ENCODE data around the gene UBE2G2.
"Not testable (repeated sequence)": the region's sequence is repeated elsewhere in the genome, so short reads cannot be mapped to it uniquely, and the experiment has no call there.

UBE2G2 gene

DNA sequence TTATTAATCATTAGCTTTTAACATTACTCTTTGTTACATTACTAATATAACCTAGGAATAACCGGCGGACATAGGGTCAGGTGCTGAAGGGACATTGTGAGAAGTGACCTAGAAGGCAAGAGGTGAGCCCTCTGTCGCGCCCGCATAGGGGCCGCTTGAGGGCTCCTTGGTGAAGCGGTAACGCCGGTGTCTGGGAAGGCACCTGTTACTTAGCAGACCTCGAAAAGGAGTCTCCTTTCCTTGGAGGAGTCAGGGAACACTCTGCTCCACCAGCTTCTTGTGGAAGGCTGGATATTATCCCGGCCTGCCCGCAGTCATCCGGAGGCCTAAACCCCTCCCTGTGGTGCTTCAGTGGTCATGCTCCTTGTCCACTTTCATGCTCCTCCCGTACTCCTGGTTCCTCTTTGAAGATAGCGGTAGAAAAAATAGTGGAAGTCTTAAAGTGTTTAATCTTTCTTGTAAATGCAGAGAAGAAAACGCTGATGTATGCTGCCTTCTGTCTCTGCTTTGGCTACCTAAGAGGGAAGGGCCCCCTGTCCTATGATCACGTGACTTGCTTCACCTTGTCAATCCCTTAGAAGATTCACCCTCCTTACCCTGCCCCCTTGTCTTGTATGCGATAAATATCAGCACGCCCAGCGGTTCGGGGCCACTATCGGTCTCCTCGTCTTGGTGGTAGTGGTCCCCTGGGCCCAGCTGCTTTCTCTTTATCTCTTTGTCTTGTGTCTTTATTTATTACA, 31.1 kb upstream of the UBE2G2 start:
- not testable (repeated sequence) for H3K4me3 ChIP-seq (ENCODE audit: low read depth in 1 of 2, low read length in 2 of 2); H4K20me1 ChIP-seq (ENCODE audit: insufficient read depth, low read length); H3K4me2 ChIP-seq (ENCODE audit: insufficient read depth, low read length); H2AFZ ChIP-seq (ENCODE audit: low read depth, low read length); H3K27me3 ChIP-seq (ENCODE audit: insufficient read depth, low read length, poor library complexity); H3K27ac ChIP-seq (ENCODE audit: low read length); DNase-seq; ATAC-seq (ENCODE audit: insufficient read depth, low read depth); H3K4me1 ChIP-seq (ENCODE audit: insufficient read depth, low read length); H3K36me3 ChIP-seq (ENCODE audit: insufficient read depth, low read length); H3K79me2 ChIP-seq (ENCODE audit: insufficient read depth, low read length); H3K9ac ChIP-seq (ENCODE audit: low read depth, low read length); H3K9me3 ChIP-seq (ENCODE audit: insufficient read depth, low read length, severe bottlenecking)

DNA sequence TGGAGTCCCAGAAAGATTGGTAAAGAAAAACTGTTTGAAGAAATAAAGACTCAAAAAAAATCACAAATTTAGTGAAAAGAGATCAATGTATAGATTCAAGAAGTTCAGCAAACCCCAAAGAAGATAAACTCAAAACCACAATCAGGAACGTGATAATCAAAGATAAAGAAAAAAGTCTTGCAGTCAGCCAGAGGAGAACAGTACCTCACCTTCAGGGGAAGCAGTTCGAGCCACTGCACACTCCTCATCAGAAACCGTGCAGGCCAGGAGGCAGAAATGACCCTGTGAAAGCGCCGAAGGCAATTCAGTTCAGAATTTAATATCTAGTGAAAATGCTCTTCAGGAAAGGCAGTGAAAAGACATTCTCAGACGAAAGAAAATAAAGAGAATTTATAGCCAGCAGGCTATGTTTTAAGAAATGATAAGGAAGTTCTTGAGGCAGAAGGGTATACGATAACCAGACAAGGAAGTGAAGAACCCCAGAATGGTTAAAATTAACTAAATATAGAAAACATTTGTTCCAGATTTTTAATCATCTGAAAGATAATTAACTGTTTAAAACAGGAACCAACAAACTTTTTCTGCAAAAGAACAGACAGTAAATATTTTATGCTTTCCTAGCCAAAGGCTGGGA, 29.7 kb upstream of the UBE2G2 start:
- Histone ChIP-seq H2AFZ (ENCODE audit: low read depth, low read length) (no peak overlapping the region), H3K4me2 (ENCODE audit: insufficient read depth, low read length) (no peak overlapping the region), H3K9me3 (ENCODE audit: insufficient read depth, low read length, severe bottlenecking) (peaks cover 13% of the 10 kb centered on the region), H3K27me3 (ENCODE audit: insufficient read depth, low read length, poor library complexity) (no peaks in the 10 kb centered on the region), H4K20me1 (ENCODE audit: insufficient read depth, low read length) (no peaks in the 10 kb centered on the region), H3K9ac (ENCODE audit: low read depth, low read length) (no peak overlapping the region), H3K4me1 (ENCODE audit: insufficient read depth, low read length) (no peaks in the 10 kb centered on the region), H3K27ac (ENCODE audit: low read length) (no peak overlapping the region), H3K36me3 (ENCODE audit: insufficient read depth, low read length) (no peaks in the 10 kb centered on the region), H3K79me2 (ENCODE audit: insufficient read depth, low read length) (no peaks in the 10 kb centered on the region), H3K4me3 (ENCODE audit: low read depth in 1 of 2, low read length in 2 of 2) (no peak overlapping the region)
- DNase-seq (no peak), ATAC-seq (ENCODE audit: insufficient read depth, low read depth) (no peak)
- TF ChIP-seq, protein P1, sequence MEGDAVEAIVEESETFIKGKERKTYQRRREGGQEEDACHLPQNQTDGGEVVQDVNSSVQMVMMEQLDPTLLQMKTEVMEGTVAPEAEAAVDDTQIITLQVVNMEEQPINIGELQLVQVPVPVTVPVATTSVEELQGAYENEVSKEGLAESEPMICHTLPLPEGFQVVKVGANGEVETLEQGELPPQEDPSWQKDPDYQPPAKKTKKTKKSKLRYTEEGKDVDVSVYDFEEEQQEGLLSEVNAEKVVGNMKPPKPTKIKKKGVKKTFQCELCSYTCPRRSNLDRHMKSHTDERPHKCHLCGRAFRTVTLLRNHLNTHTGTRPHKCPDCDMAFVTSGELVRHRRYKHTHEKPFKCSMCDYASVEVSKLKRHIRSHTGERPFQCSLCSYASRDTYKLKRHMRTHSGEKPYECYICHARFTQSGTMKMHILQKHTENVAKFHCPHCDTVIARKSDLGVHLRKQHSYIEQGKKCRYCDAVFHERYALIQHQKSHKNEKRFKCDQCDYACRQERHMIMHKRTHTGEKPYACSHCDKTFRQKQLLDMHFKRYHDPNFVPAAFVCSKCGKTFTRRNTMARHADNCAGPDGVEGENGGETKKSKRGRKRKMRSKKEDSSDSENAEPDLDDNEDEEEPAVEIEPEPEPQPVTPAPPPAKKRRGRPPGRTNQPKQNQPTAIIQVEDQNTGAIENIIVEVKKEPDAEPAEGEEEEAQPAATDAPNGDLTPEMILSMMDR (IDR thresholded peaks at IDR 0.05; ENCODE audit: borderline replicate concordance, extremely low read depth, low read length, poor library complexity, severe bottlenecking) = no peak
- no peak for TF ChIP-seq EZH2 (IDR thresholded peaks at IDR 0.05; ENCODE audit: borderline replicate concordance, low read depth, low read length, severe bottlenecking)

DNA sequence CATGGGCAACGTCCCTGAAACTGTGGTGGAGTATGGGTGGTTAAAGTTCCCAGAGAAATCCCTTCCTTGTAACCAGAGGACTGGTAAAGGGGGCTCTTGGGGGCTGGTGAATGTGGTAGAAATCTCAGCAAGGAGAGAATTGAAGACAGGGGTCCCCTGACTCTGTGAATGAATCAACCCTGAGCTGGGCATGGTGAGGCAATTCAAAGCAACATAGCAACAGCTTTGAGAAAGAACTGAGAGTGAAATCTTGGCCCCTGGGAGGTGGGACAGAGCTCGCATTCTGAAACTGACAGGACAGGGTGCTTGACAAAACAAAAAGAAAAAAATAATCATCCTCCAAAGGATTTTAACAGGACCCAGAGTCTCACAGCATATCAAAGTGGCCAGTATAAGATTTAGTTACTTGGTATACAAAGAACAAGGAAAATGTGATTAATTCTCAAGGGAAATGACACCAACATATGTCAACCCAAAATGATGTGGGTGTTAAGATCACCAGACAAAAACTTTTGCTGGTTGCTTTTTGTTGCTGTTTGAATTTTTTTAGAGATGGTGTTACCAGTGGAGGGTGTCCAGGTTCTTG, 28.0 kb upstream of the UBE2G2 start:
- TF ChIP-seq, protein P1 (IDR thresholded peaks at IDR 0.05; ENCODE audit: borderline replicate concordance, extremely low read depth, low read length, poor library complexity, severe bottlenecking) = no peak
- no peak for TF ChIP-seq EZH2 (IDR thresholded peaks at IDR 0.05; ENCODE audit: borderline replicate concordance, low read depth, low read length, severe bottlenecking)
- no peaks in the 10 kb centered on the region for H3K36me3 ChIP-seq (ENCODE audit: insufficient read depth, low read length)
- DNase-seq (no peak), ATAC-seq (ENCODE audit: insufficient read depth, low read depth) (no peak)
- no peak overlapping the region for H3K9ac ChIP-seq (ENCODE audit: low read depth, low read length)
- H4K20me1 ChIP-seq (ENCODE audit: insufficient read depth, low read length) = no peaks in the 10 kb centered on the region
- no peaks in the 10 kb centered on the region for H3K79me2 ChIP-seq (ENCODE audit: insufficient read depth, low read length)
- no peak overlapping the region for H3K4me2 ChIP-seq (ENCODE audit: insufficient read depth, low read length)
- no peak overlapping the region for H3K27ac ChIP-seq (ENCODE audit: low read length)
- no peak overlapping the region for H2AFZ ChIP-seq (ENCODE audit: low read depth, low read length)
- H3K9me3 ChIP-seq (ENCODE audit: insufficient read depth, low read length, severe bottlenecking) = peaks cover 15% of the 10 kb centered on the region
- no peak overlapping the region for H3K4me3 ChIP-seq (ENCODE audit: low read depth in 1 of 2, low read length in 2 of 2)
- no peaks in the 10 kb centered on the region for H3K27me3 ChIP-seq (ENCODE audit: insufficient read depth, low read length, poor library complexity)
- no peaks in the 10 kb centered on the region for H3K4me1 ChIP-seq (ENCODE audit: insufficient read depth, low read length)

DNA sequence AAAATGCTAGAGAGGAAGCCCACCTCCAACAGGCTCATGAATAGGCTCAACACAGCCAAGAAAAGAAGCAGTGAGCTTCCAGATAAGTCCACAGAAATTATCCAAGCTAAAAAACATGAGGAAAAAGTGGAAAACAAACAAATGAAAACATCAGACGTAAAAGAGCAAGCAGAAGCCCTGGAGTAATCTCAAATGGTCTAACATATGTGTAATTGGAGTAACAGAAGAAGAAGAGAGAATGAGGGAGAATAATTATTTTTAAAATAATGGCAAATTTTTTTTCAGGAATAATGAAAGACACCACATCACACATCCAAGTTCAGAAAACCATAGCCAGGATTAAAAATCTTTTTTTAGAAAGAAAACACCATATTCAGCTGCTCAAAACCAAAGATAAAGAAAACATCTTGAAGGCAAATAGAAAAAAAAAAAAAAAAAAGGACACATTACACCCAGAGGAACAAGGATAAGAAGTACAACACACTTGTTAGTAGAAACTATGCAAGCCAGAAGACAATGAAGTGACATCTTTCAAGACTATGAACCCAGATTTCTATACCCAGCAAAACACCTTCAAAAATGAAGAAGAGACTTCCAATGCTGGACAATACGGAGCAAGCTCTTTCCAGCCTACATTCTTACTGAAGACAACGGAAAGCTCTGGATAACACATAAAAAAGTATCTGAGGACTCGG, 26.9 kb upstream of the UBE2G2 start:
- no peaks in the 10 kb centered on the region for H3K79me2 ChIP-seq (ENCODE audit: insufficient read depth, low read length)
- H3K4me2 ChIP-seq (ENCODE audit: insufficient read depth, low read length) = no peak overlapping the region
- no peak overlapping the region for H3K4me3 ChIP-seq (ENCODE audit: low read depth in 1 of 2, low read length in 2 of 2)
- no peaks in the 10 kb centered on the region for H3K4me1 ChIP-seq (ENCODE audit: insufficient read depth, low read length)
- no peaks in the 10 kb centered on the region for H3K36me3 ChIP-seq (ENCODE audit: insufficient read depth, low read length)
- H3K27me3 ChIP-seq (ENCODE audit: insufficient read depth, low read length, poor library complexity) = no peaks in the 10 kb centered on the region
- H3K27ac ChIP-seq (ENCODE audit: low read length) = no peak overlapping the region
- H3K9ac ChIP-seq (ENCODE audit: low read depth, low read length) = no peak overlapping the region
- DNase-seq = no peak
- H2AFZ ChIP-seq (ENCODE audit: low read depth, low read length) = no peak overlapping the region
- no peak for ATAC-seq (ENCODE audit: insufficient read depth, low read depth)
- H3K9me3 ChIP-seq (ENCODE audit: insufficient read depth, low read length, severe bottlenecking) = peaks cover 18% of the 10 kb centered on the region
- no peak for TF ChIP-seq EZH2 (IDR thresholded peaks at IDR 0.05; ENCODE audit: borderline replicate concordance, low read depth, low read length, severe bottlenecking)
- TF ChIP-seq, protein P1 (IDR thresholded peaks at IDR 0.05; ENCODE audit: borderline replicate concordance, extremely low read depth, low read length, poor library complexity, severe bottlenecking) = no peak
- no peaks in the 10 kb centered on the region for H4K20me1 ChIP-seq (ENCODE audit: insufficient read depth, low read length)
